Measurements from ENCODE around the gene GP1BB.

Gene GP1BB

DNA sequence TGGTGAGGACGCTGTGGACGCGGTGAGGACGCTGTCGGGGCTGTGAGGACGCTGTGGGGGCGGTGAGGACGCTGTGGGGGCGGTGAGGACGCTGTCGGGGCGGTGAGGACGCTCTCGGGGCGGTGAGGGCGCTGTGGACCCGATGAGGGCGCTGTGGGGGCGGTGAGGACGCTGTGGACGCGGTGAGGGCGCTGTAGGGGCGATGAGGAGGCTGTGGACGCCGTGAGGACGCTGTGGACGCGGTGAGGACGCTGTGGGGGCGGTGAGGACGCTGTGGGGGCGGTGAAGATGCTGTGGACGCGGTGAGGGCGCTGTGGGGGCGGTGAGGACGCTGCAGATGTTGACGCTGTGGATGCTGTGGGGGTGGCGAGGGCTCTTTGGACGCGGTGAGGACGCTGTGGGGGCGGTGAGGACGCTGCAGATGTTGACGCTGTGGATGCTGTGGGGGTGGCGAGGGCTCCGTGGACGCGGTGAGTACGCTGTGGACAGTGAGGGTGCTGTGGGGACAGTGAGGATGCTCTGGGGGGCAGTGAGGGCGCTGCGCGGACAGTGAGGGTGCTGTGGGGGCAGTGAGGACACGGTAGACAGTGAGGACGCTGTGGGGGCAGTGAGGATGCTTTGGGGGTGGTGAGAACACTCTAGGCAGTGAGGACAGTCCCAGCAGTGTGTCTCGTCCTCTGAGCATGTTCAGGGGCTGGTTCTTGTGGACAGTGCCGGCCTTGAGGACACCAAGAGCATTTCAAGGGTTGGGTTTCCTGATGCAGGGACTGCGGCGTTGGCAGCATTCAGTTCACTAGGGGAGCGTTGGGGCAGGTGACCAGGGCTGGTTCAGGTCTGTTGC is 4.2 kb downstream of the GP1BB start:
- no peak for DNase-seq

GRCh38 chr22:19728271-19728670 is 4.9 kb downstream of the GP1BB start:
- no peak for DNase-seq

- DNase-seq = no peak
Measured at GRCh38 chr22:19728836-19729235, 5.5 kb downstream of the GP1BB start.

- DNase-seq = no peak
Measured at GRCh38 chr22:19729507-19729906, 6.2 kb downstream of the GP1BB start.

- DNase-seq = no peak
Measured at GRCh38 chr22:19730198-19730597, 6.9 kb downstream of the GP1BB start.

GRCh38 chr22:19730655-19731360 is 7.5 kb downstream of the GP1BB start:
- peak; percentile 93 for DNase-seq

- no peak for DNase-seq
Measured at GRCh38 chr22:19731361-19732135, 8.2 kb downstream of the GP1BB start.

GRCh38 chr22:19732403-19733113 is 9.2 kb downstream of the GP1BB start:
- DNase-seq = no peak

DNA sequence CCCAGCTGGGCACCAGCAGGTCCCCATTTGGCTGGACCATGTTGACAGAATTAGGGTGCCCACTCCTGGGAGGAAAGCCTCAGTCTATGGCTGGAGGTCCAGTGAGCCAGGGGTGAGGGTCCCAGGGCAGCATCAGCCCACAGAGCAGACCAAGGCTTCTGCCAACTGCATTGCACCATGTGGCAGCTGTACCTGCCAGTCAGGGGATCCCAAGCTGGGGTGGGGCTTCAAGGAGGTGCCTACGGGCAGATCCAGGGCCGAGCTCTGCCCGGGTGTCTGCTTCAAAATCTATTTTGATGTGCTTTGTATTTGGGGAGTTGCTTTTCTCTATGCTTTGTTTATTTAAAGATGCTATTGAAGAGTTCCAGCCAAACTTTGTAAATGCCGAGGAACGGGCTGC is 10.4 kb downstream of the GP1BB start:
- DNase-seq = no peak

GRCh38 chr22:19734163-19734562 is 10.8 kb downstream of the GP1BB start:
- DNase-seq = no peak

- no peak for DNase-seq
Measured at GRCh38 chr22:19734837-19735382, 11.6 kb downstream of the GP1BB start.

DNA sequence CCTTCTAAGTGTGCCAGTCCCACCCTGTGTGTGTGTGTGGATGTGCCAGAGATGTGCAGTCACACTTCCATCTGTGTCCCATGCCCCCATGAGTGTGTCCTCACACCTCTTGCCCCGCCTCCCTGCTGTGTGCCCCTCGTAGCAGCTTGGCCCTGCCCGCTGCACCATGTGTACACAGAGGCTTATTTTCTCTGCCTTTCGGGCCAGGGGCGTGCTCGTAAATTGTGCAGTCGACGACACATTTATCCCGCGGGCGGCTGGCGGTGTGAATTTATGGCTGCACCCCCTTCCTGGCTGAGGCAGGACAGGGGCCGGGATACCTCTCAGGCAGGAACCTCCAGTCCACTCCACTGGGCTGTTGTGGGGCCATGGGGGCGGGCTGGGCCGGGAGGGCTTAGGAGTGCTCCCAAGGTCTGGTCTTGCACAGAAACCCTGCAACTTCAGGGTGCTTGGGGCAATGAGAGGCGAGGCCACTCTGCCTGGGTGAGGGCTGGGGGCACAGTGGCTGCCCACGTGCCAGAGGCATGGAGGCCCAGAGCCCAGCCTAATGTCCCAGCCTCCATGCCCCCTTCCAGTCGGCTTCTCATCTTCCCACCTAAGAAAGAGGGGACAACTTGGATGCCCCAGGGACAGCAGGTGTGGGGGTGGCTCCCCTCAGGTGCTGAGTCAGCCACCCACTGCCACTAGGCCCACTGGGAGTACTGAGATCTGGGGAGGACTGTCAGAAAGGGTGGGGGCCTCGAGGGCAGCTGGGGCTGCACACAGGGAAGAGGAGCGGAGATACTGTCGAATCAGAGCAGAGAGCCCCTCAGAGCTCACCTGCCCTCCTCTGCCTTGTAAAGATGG is 12.5 kb downstream of the GP1BB start:
- DNase-seq = no peak

GRCh38 chr22:19737846-19738663 is 14.7 kb downstream of the GP1BB start:
- no peak for DNase-seq

GRCh38 chr22:19738664-19739447 is 15.5 kb downstream of the GP1BB start:
- DNase-seq = no peak

DNA sequence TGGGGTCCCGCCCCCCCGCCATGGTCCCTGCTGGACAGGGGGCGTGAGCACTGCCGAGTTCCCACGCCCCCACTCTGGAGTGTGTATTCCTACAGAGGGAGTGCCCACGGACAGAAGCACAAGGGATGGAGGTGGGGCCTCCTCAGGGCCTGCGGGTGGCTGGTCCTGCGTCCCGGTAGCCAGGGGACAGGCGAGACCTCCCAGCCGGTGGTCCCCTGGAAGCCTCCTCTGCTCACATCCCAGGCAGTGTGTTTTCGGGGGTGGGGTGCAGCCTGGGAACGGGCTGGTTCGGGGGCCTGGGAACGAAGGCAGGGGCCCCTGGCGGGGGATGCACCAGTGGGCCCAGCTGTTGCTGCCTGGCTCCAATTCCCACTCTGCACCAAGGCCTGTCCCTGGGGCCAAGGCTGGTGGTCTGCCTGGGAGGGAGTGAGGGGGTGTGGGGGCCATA is 16.1 kb downstream of the GP1BB start:
- DNase-seq = no peak

GRCh38 chr22:19739911-19740449 is 16.6 kb downstream of the GP1BB start:
- DNase-seq = no peak

GRCh38 chr22:19740586-19740985 is 17.2 kb downstream of the GP1BB start:
- DNase-seq = no peak

DNA sequence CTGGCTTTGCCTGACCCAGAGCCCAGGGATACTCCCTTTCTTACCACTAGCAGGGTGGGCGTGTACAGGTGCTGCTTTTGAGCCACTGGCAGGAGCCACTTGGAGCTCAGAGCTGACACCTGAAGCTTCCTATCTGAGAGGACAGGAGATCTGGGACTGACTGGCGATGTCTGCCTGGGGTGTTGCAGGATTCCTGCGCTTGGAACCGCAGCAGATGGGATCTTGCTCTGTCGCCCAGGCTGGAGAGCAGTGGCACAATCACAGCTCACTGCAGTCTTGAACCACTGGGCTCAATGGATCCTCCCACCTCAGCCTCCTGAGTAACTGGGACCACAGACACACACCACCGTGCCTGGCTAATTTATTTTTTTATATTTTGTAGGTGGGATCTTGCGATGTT is 17.7 kb downstream of the GP1BB start:
- DNase-seq = no peak
